GM23338 (cell line): Measurements from ENCODE around the gene RMDN3. TPM values are rescaled to one million over a fixed set of nuclear protein-coding genes. Genes with fewer than 3 reads are reported as not detected.

Experiments
- ATAC-seq: fragments of 200-7000 bp; cut with Tn5 transposase; 3 replicates; pipeline ENCODE4 v1.9.1; 2020
- DNase-seq: peaks from one replicate; pipeline ENCODE4 v3.0.0-alpha.2; 2015; ENCODE audit warnings: low spot score
- H2AFZ ChIP-seq: fragments of 200-600 bp; sonication (generic); 2 replicates; pipeline ENCODE4 v1.8.0; 2016; ENCODE audit warnings: antibody characterized with exemption, mild to moderate bottlenecking, moderate library complexity
- H3F3A ChIP-seq: fragments of 200-600 bp; sonication (generic); replicated peaks from 2 replicates; pipeline ENCODE4 v1.8.0; 2017; ENCODE audit warnings: antibody characterized with exemption, mixed run types, low read depth
- H3K27ac ChIP-seq: fragments of 200-600 bp; sonication (generic); 2 replicates; pipeline ENCODE4 v1.6.1; 2016; ENCODE audit warnings: low read depth
- H3K27me3 ChIP-seq: fragments of 200-600 bp; sonication (generic); 2 replicates; pipeline ENCODE4 v1.8.0; 2016; ENCODE audit warnings: mild to moderate bottlenecking, mixed run types, moderate library complexity; ENCODE audit not compliant: insufficient read depth
- H3K36me3 ChIP-seq: fragments of 200-600 bp; sonication (generic); 2 replicates; pipeline ENCODE4 v1.8.0; 2016; ENCODE audit warnings: mild to moderate bottlenecking; ENCODE audit not compliant: insufficient read depth
- H3K4me1 ChIP-seq: fragments of 200-600 bp; sonication (generic); 2 replicates; pipeline ENCODE4 v1.8.0; 2016; ENCODE audit warnings: mild to moderate bottlenecking, moderate library complexity; ENCODE audit not compliant: insufficient read depth
- H3K4me2 ChIP-seq: fragments of 200-600 bp; sonication (generic); 2 replicates; pipeline ENCODE4 v1.7.1; 2017; ENCODE audit warnings: mixed run types
- H3K4me3 ChIP-seq: fragments of 200-600 bp; sonication (generic); 2 replicates; pipeline ENCODE4 v1.6.1; 2016; ENCODE audit warnings: mixed run types
- H3K79me2 ChIP-seq: fragments of 200-600 bp; sonication (generic); replicated peaks from 2 replicates; pipeline ENCODE4 v1.8.0; 2017; ENCODE audit warnings: mild to moderate bottlenecking; ENCODE audit not compliant: insufficient read depth
- H3K9me2 ChIP-seq: fragments of 200-600 bp; sonication (generic); 2 replicates; pipeline ENCODE4 v1.8.0; 2017; ENCODE audit not compliant: insufficient read depth
- H4K20me1 ChIP-seq: fragments of 200-600 bp; sonication (generic); replicated peaks from 2 replicates; pipeline ENCODE4 v1.8.0; 2017; ENCODE audit warnings: mild to moderate bottlenecking; ENCODE audit not compliant: insufficient read depth
- H3K27ac Mint-ChIP-seq: 2 replicates; pipeline ENCODE4 v1.8.0; 2020; ENCODE audit warnings: inconsistent platforms, mild to moderate bottlenecking, moderate library complexity, mixed read lengths
- H3K27me3 Mint-ChIP-seq: 3 replicates; pipeline ENCODE4 v1.8.0; 2022; ENCODE audit warnings: low read depth, mild to moderate bottlenecking, moderate library complexity, mixed read lengths, inconsistent platforms; ENCODE audit not compliant: insufficient read depth, poor library complexity
- H3K36me3 Mint-ChIP-seq: 3 replicates; pipeline ENCODE4 v1.8.0; 2021; ENCODE audit warnings: low read depth, mild to moderate bottlenecking, inconsistent platforms, moderate library complexity, mixed read lengths
- H3K4me1 Mint-ChIP-seq: 3 replicates; pipeline ENCODE4 v1.8.0; 2020; ENCODE audit warnings: mild to moderate bottlenecking, inconsistent platforms, mixed read lengths
- H3K4me3 Mint-ChIP-seq: 3 replicates; pipeline ENCODE4 v1.8.0; 2021; ENCODE audit warnings: moderate library complexity, mild to moderate bottlenecking, inconsistent platforms, mixed read lengths
- H3K9me3 Mint-ChIP-seq: 3 replicates; pipeline ENCODE4 v1.8.0; 2020; ENCODE audit warnings: moderate library complexity, mild to moderate bottlenecking, inconsistent platforms, mixed read lengths
- ETS1 ChIP-seq: IDR thresholded peaks from 2 replicates; pipeline ENCODE4 v1.6.1; 2016; ENCODE audit warnings: antibody characterized with exemption
- EZH2 ChIP-seq: fragments of 200-600 bp; sonication (generic); IDR thresholded peaks from one replicate; pipeline ENCODE4 v1.8.0; 2017; ENCODE audit warnings: antibody characterized with exemption, mild to moderate bottlenecking, low read depth; ENCODE audit not compliant: unreplicated experiment
- EZH2phosphoT487 ChIP-seq: fragments of 200-600 bp; sonication (generic); IDR thresholded peaks from one replicate; pipeline ENCODE4 v1.8.1; 2018; ENCODE audit warnings: antibody characterized with exemption; ENCODE audit not compliant: unreplicated experiment
- JUNB ChIP-seq: IDR thresholded peaks from one replicate; pipeline ENCODE4 v1.6.1; 2016; ENCODE audit warnings: antibody characterized with exemption; ENCODE audit not compliant: unreplicated experiment
- NANOG ChIP-seq: IDR thresholded peaks from 2 replicates; pipeline ENCODE4 v1.6.1; 2016; ENCODE audit warnings: antibody characterized with exemption, borderline replicate concordance
- POLR2AphosphoS5 ChIP-seq: IDR thresholded peaks from 2 replicates; pipeline ENCODE4 v1.6.1; 2016; ENCODE audit warnings: antibody characterized with exemption, low read depth
- STAT1 ChIP-seq: IDR thresholded peaks from one replicate; pipeline ENCODE4 v1.6.1; 2016; ENCODE audit warnings: antibody characterized with exemption; ENCODE audit not compliant: unreplicated experiment
- ZNF114 ChIP-seq: fragments of 250-450 bp; sonication (Bioruptor Pico); IDR thresholded peaks from 2 replicates; pipeline ENCODE4 v1.5.0; 2020; ENCODE audit warnings: mild to moderate bottlenecking, moderate library complexity
- polyA plus RNA-seq: library from polyadenylated mRNA; unstranded; fragments of >200 nt; fragmentation: Nextera tagmentation; extraction: Ambion mirVana; gene quantifications from 2 replicates; pipeline ENCODE4 v1.2.1, GENCODE V29; 2016
- total RNA-seq: library from RNA; depleted of rRNA; stranded (reverse); fragments of >200 nt; shearing (Covaris generic); gene quantifications from 2 replicates; pipeline ENCODE4 v1.2.3, GENCODE V29; 2014

The RMDN3 gene
- total and polyA plus RNA-seq, 2 experiments from 2014 or later = 15.6 to 17.0 TPM

DNA sequence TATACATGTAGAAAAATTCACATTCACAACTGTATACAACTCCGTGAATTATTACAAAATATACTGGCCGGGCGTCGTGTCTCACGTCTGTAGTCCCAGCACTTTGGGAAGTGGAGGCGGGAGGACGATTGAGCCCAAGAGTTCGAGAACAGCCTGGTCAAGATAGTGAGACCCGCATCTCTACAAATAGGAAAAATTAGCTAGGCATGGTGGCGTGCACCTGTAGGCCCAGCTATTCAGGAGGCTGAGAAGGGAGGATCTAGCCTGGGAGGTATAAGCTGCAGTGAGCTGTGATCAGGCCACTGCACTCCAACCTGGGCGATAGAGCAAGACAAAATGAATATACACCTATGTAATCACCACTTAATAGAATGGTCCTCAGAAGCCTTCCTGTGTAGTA lies 58.8 kb downstream of the RMDN3 start:
- H3K36me3 Mint-ChIP-seq = peaks cover 43% of the 10 kb centered on the region
- peak overlapping the region; percentile 100 for H3K4me3 Mint-ChIP-seq
- Histone ChIP-seq H3K27ac (no peak overlapping the region), H3K79me2 (peaks cover 35% of the 10 kb centered on the region), H3K4me1 (peaks cover 7% of the 10 kb centered on the region; the same call in 1 of the 2 replicates), H3K27me3 (no peaks in the 10 kb centered on the region), H3K9me2 (no peaks in the 10 kb centered on the region), H3K36me3 (peaks cover 29% of the 10 kb centered on the region), H4K20me1 (peaks cover 6% of the 10 kb centered on the region), H2AFZ (no peak overlapping the region), H3K4me2 (peak overlapping the region; percentile 99), H3F3A (peaks cover 18% of the 10 kb centered on the region), H3K4me3 (peak overlapping the region; percentile 99)
- TF ChIP-seq ETS1 = no peak
- TF ChIP-seq EZH2 = no peak
- no peak for TF ChIP-seq NANOG
- TF ChIP-seq STAT1 = no peak
- TF ChIP-seq ZNF114 (CRISPR knock-in tag) = no peak
- H3K4me1 Mint-ChIP-seq = peaks cover 9% of the 10 kb centered on the region
- peaks cover 15% of the 10 kb centered on the region for H3K27me3 Mint-ChIP-seq
- no peak for DNase-seq
- no peak overlapping the region for H3K27ac Mint-ChIP-seq
- no peak for ATAC-seq
- no peaks in the 10 kb centered on the region for H3K9me3 Mint-ChIP-seq

DNA sequence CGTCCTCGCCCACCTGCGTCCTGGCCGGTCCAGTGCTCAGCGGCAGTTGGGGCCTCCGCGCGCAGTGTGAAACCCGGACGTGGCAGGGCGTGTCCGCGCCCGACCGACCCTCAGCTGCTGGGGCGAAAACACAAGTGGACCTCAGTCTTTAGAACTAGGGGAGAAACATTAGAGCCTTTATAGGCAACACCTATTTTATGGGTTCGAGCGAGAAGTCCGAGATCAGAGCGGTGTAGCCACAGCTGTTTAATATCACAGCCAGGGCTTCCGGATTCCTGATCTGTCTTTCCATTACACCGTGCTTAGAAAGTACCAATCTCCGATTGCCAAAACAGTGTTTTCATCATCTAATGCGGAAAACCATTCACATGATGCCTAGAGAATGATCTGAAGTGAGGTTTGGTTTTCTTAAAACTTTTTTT lies 59.6 kb downstream of the RMDN3 start:
- peak; percentile 4; the same call in 2 of the 3 replicates for ATAC-seq

More for the DNA sequence above, 59.6 kb downstream of the RMDN3 start:
- Mint-ChIP-seq H3K4me1 (peaks cover 9% of the 10 kb centered on the region), H3K36me3 (peaks cover 36% of the 10 kb centered on the region), H3K27me3 (peaks cover 15% of the 10 kb centered on the region), H3K9me3 (no peaks in the 10 kb centered on the region), H3K4me3 (peak overlapping the region; percentile 100), H3K27ac (peak overlapping the region; percentile 97)
- Histone ChIP-seq H3K36me3 (peaks cover 22% of the 10 kb centered on the region), H3K79me2 (peaks cover 35% of the 10 kb centered on the region), H2AFZ (peak overlapping the region; percentile 93), H3F3A (peaks cover 18% of the 10 kb centered on the region), H3K4me3 (peak overlapping the region; percentile 99), H3K4me1 (peaks cover 7% of the 10 kb centered on the region; the same call in 1 of the 2 replicates), H3K27me3 (no peaks in the 10 kb centered on the region), H3K9me2 (no peaks in the 10 kb centered on the region), H3K4me2 (peak overlapping the region; percentile 99), H3K27ac (peak overlapping the region; percentile 98), H4K20me1 (peaks cover under 1% of the 10 kb centered on the region)
- DNase-seq = no peak
- TF ChIP-seq EZH2 = no peak
- no peak for TF ChIP-seq POLR2AphosphoS5
- no peak for TF ChIP-seq NANOG
- no peak for TF ChIP-seq ETS1
- TF ChIP-seq EZH2phosphoT487 = no peak
- TF ChIP-seq JUNB = no peak
